H1 (cell line): ENCODE results near the gene C16orf54. TPM values are rescaled to one million over a fixed set of nuclear protein-coding genes. Genes with fewer than 3 reads are reported as not detected.

Experiments
- CTCF ChIA-PET: fragments of 300-600 bp; sonication (Branson Sonifier 250); formaldehyde crosslinking; loops from one replicate; lab custom pipeline; 2021; ENCODE audit not compliant: partially characterized antibody; lab: Charles Lee
- POLR2A ChIA-PET: fragments of 300-600 bp; sonication (Branson Sonifier 250); formaldehyde crosslinking; loops from one replicate; lab custom pipeline; 2021; ENCODE audit warnings: inconsistent platforms; ENCODE audit not compliant: partially characterized antibody; lab: Charles Lee
- DNase-seq, 2 experiments: peaks; one replicate each; pipeline versions ENCODE4 v3.0.0 to v3.0.0-alpha.2; 2010 to 2022; ENCODE audit warnings: low spot score in 2 of 2, low read depth in 1 of 2, mixed read lengths in 1 of 2
- FAIRE-seq: peaks from 2 replicates; lab custom pipeline; 2011; peaks lifted over from hg19 to GRCh38; lab: Jason Lieb, UNC
- H2AFZ ChIP-seq: 2 replicates; pipeline ENCODE4 v1.8.1; 2012; ENCODE audit warnings: low read length, inconsistent platforms
- H2AK5ac ChIP-seq: 2 replicates; pipeline ENCODE4 v1.6.1; 2013; ENCODE audit warnings: low read depth, low read length
- H2BK120ac ChIP-seq: replicated peaks from 2 replicates; pipeline ENCODE3; 2013; ENCODE audit warnings: low read depth, low read length, inconsistent platforms
- H2BK12ac ChIP-seq: 2 replicates; pipeline ENCODE4 v1.6.1; 2013; ENCODE audit warnings: low read depth, low read length
- H2BK15ac ChIP-seq: 2 replicates; pipeline ENCODE4 v1.6.1; 2013; ENCODE audit warnings: low read length
- H2BK20ac ChIP-seq: 2 replicates; pipeline ENCODE4 v1.6.1; 2013; ENCODE audit warnings: low read length
- H2BK5ac ChIP-seq: 2 replicates; pipeline ENCODE4 v1.6.1; 2013; ENCODE audit warnings: low read depth, low read length
- H3K14ac ChIP-seq: 2 replicates; pipeline ENCODE4 v1.6.1; 2013; ENCODE audit warnings: inconsistent platforms; ENCODE audit not compliant: insufficient read length
- H3K18ac ChIP-seq: 2 replicates; pipeline ENCODE4 v1.6.1; 2013; ENCODE audit warnings: low read length; ENCODE audit errors: extremely low read depth
- H3K23ac ChIP-seq: 2 replicates; pipeline ENCODE4 v1.6.1; 2013; ENCODE audit warnings: inconsistent platforms; ENCODE audit not compliant: insufficient read length
- H3K23me2 ChIP-seq: 2 replicates; pipeline ENCODE4 v1.6.1; 2013; ENCODE audit warnings: low read depth, low read length
- H3K27ac ChIP-seq: 2 replicates; pipeline ENCODE4 v1.6.1; 2011; ENCODE audit warnings: low read depth, low read length, inconsistent platforms
- H3K27me3 ChIP-seq, 4 experiments: replicated peaks in 1 of 4; 1 replicate in 1 of 4; 2 replicates in 3 of 4; pipeline versions ENCODE4 v1.6.1 to v1.8.1; 2011 to 2013; ENCODE audit warnings: low read length in 3 of 4, mild to moderate bottlenecking in 3 of 4, inconsistent platforms in 2 of 4, mixed read lengths in 2 of 4, moderate library complexity in 1 of 4; ENCODE audit not compliant: control insufficient read depth in 3 of 4, insufficient read depth in 3 of 4; ENCODE audit errors: extremely low read depth in 1 of 4
- H3K36me3 ChIP-seq, 4 experiments: 2 replicates each; pipeline versions ENCODE4 v1.6.1 to v1.8.1; 2011 to 2013; ENCODE audit warnings: mild to moderate bottlenecking in 4 of 4, low read length in 3 of 4, moderate library complexity in 2 of 4, control low read depth in 1 of 4, inconsistent platforms in 1 of 4; ENCODE audit not compliant: insufficient read depth in 4 of 4, control insufficient read depth in 2 of 4
- H3K4ac ChIP-seq: replicated peaks from 2 replicates; pipeline ENCODE3; 2013; ENCODE audit warnings: low read length, low read depth, mixed read lengths, inconsistent platforms; ENCODE audit not compliant: insufficient read length
- H3K4me1 ChIP-seq, 4 experiments: replicated peaks in 1 of 4; 1 replicate in 1 of 4; 2 replicates in 3 of 4; pipeline versions ENCODE4 v1.6.1 to v1.8.1; 2011 to 2013; ENCODE audit warnings: low read length in 3 of 4, inconsistent platforms in 2 of 4, mixed read lengths in 1 of 4; ENCODE audit not compliant: insufficient read depth in 4 of 4, control insufficient read depth in 3 of 4
- H3K4me2 ChIP-seq, 2 experiments: 2 replicates each; pipeline versions ENCODE4 v1.6.1 to v1.8.1; 2011 to 2013; ENCODE audit warnings: low read depth in 2 of 2, low read length in 2 of 2, control low read depth in 1 of 2, inconsistent platforms in 1 of 2, mild to moderate bottlenecking in 1 of 2; ENCODE audit not compliant: insufficient read depth in 1 of 2
- H3K4me3 ChIP-seq, 4 experiments: fragments of 200-600, 300-600 bp in 1 of 4; sonication (generic), shearing (Covaris generic), sonication (Bioruptor Twin) in 1 of 4; 2 replicates each; pipeline versions ENCODE4 v1.5.1 to v1.8.1; 2011 to 2016; ENCODE audit warnings: low read length in 4 of 4, low read depth in 3 of 4, control low read depth in 2 of 4, inconsistent platforms in 2 of 4, mild to moderate bottlenecking in 2 of 4, mixed read lengths in 1 of 4, moderate library complexity in 1 of 4; ENCODE audit not compliant: insufficient read depth in 2 of 4; ENCODE audit errors: extremely low read depth in 1 of 4
- H3K56ac ChIP-seq: replicated peaks from 2 replicates; pipeline ENCODE3; 2013; ENCODE audit warnings: low read depth, mild to moderate bottlenecking, mixed read lengths, low read length, inconsistent platforms; ENCODE audit not compliant: insufficient read length
- H3K79me1 ChIP-seq: 2 replicates; pipeline ENCODE4 v1.6.1; 2013; ENCODE audit warnings: low read depth, low read length, control low read depth
- H3K79me2 ChIP-seq, 2 experiments: 2 replicates each; pipeline versions ENCODE4 v1.6.1 to v1.8.1; 2012 to 2013; ENCODE audit warnings: low read length in 2 of 2, mild to moderate bottlenecking in 2 of 2, inconsistent platforms in 1 of 2; ENCODE audit not compliant: insufficient read depth in 2 of 2, control insufficient read depth in 1 of 2
- H3K9ac ChIP-seq, 4 experiments: replicated peaks in 1 of 4; 1 replicate in 1 of 4; 2 replicates in 3 of 4; pipeline versions ENCODE4 v1.6.1 to v1.8.1; 2011 to 2013; ENCODE audit warnings: low read depth in 3 of 4, low read length in 3 of 4, control low read depth in 2 of 4, mild to moderate bottlenecking in 2 of 4, moderate library complexity in 2 of 4, inconsistent platforms in 1 of 4; ENCODE audit errors: extremely low read depth in 1 of 4
- H3K9me3 ChIP-seq, 2 experiments: 2 replicates each; pipeline versions ENCODE4 v1.6.1 to v1.8.1; 2012 to 2013; ENCODE audit warnings: mild to moderate bottlenecking in 2 of 2, moderate library complexity in 2 of 2, control low read depth in 1 of 2, inconsistent platforms in 1 of 2, low read depth in 1 of 2, low read length in 1 of 2, mixed read lengths in 1 of 2; ENCODE audit not compliant: insufficient read depth in 2 of 2
- H4K20me1 ChIP-seq, 2 experiments: replicated peaks in 1 of 2; 2 replicates each; pipeline versions ENCODE3 to v1.8.1; 2011 to 2013; ENCODE audit warnings: inconsistent platforms in 2 of 2, low read length in 2 of 2, mild to moderate bottlenecking in 1 of 2; ENCODE audit not compliant: insufficient read depth in 2 of 2, control insufficient read depth in 1 of 2
- H4K5ac ChIP-seq: 2 replicates; pipeline ENCODE4 v1.6.1; 2013; ENCODE audit warnings: low read length, low read depth, mixed read lengths, inconsistent platforms; ENCODE audit not compliant: insufficient read length
- H4K8ac ChIP-seq: 2 replicates; pipeline ENCODE4 v1.8.0; 2013; ENCODE audit warnings: mild to moderate bottlenecking, moderate library complexity, low read length, inconsistent platforms; ENCODE audit not compliant: insufficient read depth; ENCODE audit errors: extremely low read depth
- H4K91ac ChIP-seq: replicated peaks from 2 replicates; pipeline ENCODE3; 2013; ENCODE audit warnings: low read length, mixed read lengths, inconsistent platforms; ENCODE audit not compliant: insufficient read length
- BCL11A ChIP-seq, 2 experiments: IDR thresholded peaks; one replicate each; pipeline ENCODE4 v1.6.1; 2011; ENCODE audit warnings: low read depth in 2 of 2, low read length in 2 of 2, mild to moderate bottlenecking in 2 of 2
- BRCA1 ChIP-seq: IDR thresholded peaks from 2 replicates; pipeline ENCODE4 v1.6.1; 2012; ENCODE audit warnings: low read depth, low read length, improper control_type of control experiment
- EZH2 ChIP-seq: fragments of 200-600 bp; sonication (generic); IDR thresholded peaks from 2 replicates; pipeline ENCODE4 v1.7.1; 2012; ENCODE audit warnings: low read depth, mild to moderate bottlenecking, moderate library complexity, low read length, inconsistent platforms; ENCODE audit not compliant: severe bottlenecking
- GABPA ChIP-seq: IDR thresholded peaks from 2 replicates; pipeline ENCODE4 v1.6.1; 2011; ENCODE audit warnings: mild to moderate bottlenecking, low read length, moderate library complexity, borderline replicate concordance; ENCODE audit not compliant: insufficient read depth
- HDAC6 ChIP-seq: IDR thresholded peaks from one replicate; pipeline ENCODE4 v1.7.1; 2012; ENCODE audit warnings: low read depth, mild to moderate bottlenecking, inconsistent platforms, low read length, moderate library complexity
- KDM4A ChIP-seq: IDR thresholded peaks from one replicate; pipeline ENCODE4 v1.7.1; 2012; ENCODE audit warnings: low read depth, mild to moderate bottlenecking, moderate library complexity, low read length, inconsistent platforms; ENCODE audit not compliant: severe bottlenecking
- MAX ChIP-seq: IDR thresholded peaks from 2 replicates; pipeline ENCODE4 v1.6.1; 2012; ENCODE audit warnings: inconsistent platforms
- RFX5 ChIP-seq: IDR thresholded peaks from 2 replicates; pipeline ENCODE4 v1.6.1; 2011; ENCODE audit warnings: low read depth, low read length, improper control_type of control experiment, borderline replicate concordance
- SIN3A ChIP-seq, 2 experiments: IDR thresholded peaks in 1 of 2; conservative IDR thresholded peaks in 1 of 2; 2 replicates each; pipeline ENCODE4 v1.6.1; 2011 to 2012; ENCODE audit warnings: low read length in 2 of 2, improper control_type of control experiment in 1 of 2, low read depth in 1 of 2, mild to moderate bottlenecking in 1 of 2
- TCF12 ChIP-seq: IDR thresholded peaks from 2 replicates; pipeline ENCODE4 v1.6.1; 2011; ENCODE audit warnings: low read depth, mild to moderate bottlenecking, low read length
- USF2 ChIP-seq: IDR thresholded peaks from 2 replicates; pipeline ENCODE4 v1.6.1; 2011; ENCODE audit warnings: low read length, improper control_type of control experiment
- ZNF274 ChIP-seq: IDR thresholded peaks from 2 replicates; pipeline ENCODE4 v1.7.0; 2012; ENCODE audit warnings: low read length, borderline replicate concordance; ENCODE audit errors: extremely low read depth
- WGBS, 2 experiments: shearing (Covaris generic) in 1 of 2; methylation state at CpG; one replicate each; pipeline versions ENCODE4 v1.1.6 to v1.1.7; 2013 to 2015; ENCODE audit warnings: low lambda C conversion rate in 2 of 2, mixed read lengths in 2 of 2, inconsistent platforms in 1 of 2, low coverage in 1 of 2, missing lambda C conversion rate in 1 of 2; ENCODE audit not compliant: insufficient replicate concordance in 2 of 2, insufficient coverage in 1 of 2, insufficient read length in 1 of 2; ENCODE audit errors: extremely low coverage in 1 of 2, missing lambda C conversion rate in 1 of 2; 5-methylcytosine and 5-hydroxymethylcytosine counted together
- polyA plus RNA-seq, 7 experiments: library from polyadenylated mRNA; depleted of rRNA in 3 of 7; stranded (reverse) in 5 of 7; unstranded in 2 of 7; fragments of >200 nt in 5 of 7; fragments of 200-250 nt in 2 of 7; gene quantifications; 1 replicate in 5 of 7; 2 replicates in 1 of 7; 4 replicates in 1 of 7; pipeline versions ENCODE4 v1.2.1 to v1.2.3, GENCODE V29; 2011 to 2013; ENCODE audit warnings: missing spikeins in 2 of 7, mixed read lengths in 2 of 7
- total RNA-seq: library from RNA; stranded (reverse); fragmentation: NEBNext Ultra II Directional; extraction: Animal tissue kit (Norgen Biotek cat#: 25700); gene quantifications from 2 replicates; pipeline ENCODE4 v1.2.1, GENCODE V29; 2021

The C16orf54 gene
- total and polyA plus RNA-seq, 2 of the 8 experiments (the other 6 are each of a cell fraction or from before 2014, with no cell fraction given) = not detected

GRCh38 chr16:29774730-29775129 lies 28.9 kb upstream of the C16orf54 start:
- Histone ChIP-seq H3K56ac (no peak overlapping the region), H2BK15ac (0 out of 2 replicates have a peak overlapping the region, but pooled peaks have one; percentile 19), H2BK5ac (no peak overlapping the region; the same call in 1 of the 2 replicates), H3K4me3 (no peak overlapping the region), H4K91ac (no peak overlapping the region), H3K27ac (no peak overlapping the region), H3K4me1 (no peaks in the 10 kb centered on the region), H3K36me3 (no peaks in the 10 kb centered on the region), H4K8ac (no peak overlapping the region), H2BK12ac (no peak overlapping the region), H3K9ac (no peak overlapping the region), H2BK120ac (no peak overlapping the region), H2AFZ (no peak overlapping the region), H3K23ac (no peak overlapping the region), H4K20me1 (no peaks in the 10 kb centered on the region), H3K18ac (no peak overlapping the region), H3K79me2 (no peaks in the 10 kb centered on the region), H3K14ac (no peak overlapping the region), H3K4me2 (no peak overlapping the region), H4K5ac (no peak overlapping the region), H3K4ac (no peak overlapping the region), H3K79me1 (no peaks in the 10 kb centered on the region), H2AK5ac (no peak overlapping the region), H3K23me2 (no peaks in the 10 kb centered on the region), H3K27me3 (no peaks in the 10 kb centered on the region; a peak in 1 of 7 replicates), H2BK20ac (0 out of 2 replicates have a peak overlapping the region, but pooled peaks have one; percentile 8), H3K9me3 (no peaks in the 10 kb centered on the region)
- CTCF ChIA-PET = interaction anchor here (0.6 to 2.3 kb wide), 5 partner anchors 10 to 74 kb away, joined by 3 to 15 read pairs (median 3); no protein-coding TSS in a partner anchor
- POLR2A ChIA-PET = interaction anchor here (0.8 to 1.3 kb wide), 6 partner anchors 10 to 75 kb away, joined by 3 to 5 read pairs (median 3); no protein-coding TSS in a partner anchor
- 83% methylated on average over 5 of the region's 5 CpGs; no CpG with 5 or more reads in 1 of the 2 experiments for WGBS, 2 experiments
- DNase-seq (no peak), FAIRE-seq (no peak)
- TF ChIP-seq ZNF274 (no peak), SIN3A (conservative IDR thresholded peaks at IDR 0.05 in 1 of 2, IDR thresholded peaks at IDR 0.05 in 1 of 2; ENCODE audit: low read depth in 1 of 2, low read length in 2 of 2) (no peak), TCF12 (no peak), BCL11A (IDR thresholded peaks at IDR 0.05; ENCODE audit: low read depth in 2 of 2, low read length in 2 of 2) (no peak), GABPA (no peak), EZH2 (no peak), KDM4A (no peak), RFX5 (no peak), HDAC6 (no peak), MAX (no peak), USF2 (no peak), BRCA1 (no peak)
